Activated naive CD4-positive, alpha-beta T cell treated with Interleukin-2 at 50 U/mL for 16 hours (primary cell): Measurements from ENCODE around the gene MCTS1.
"Not testable (repeated sequence)": the region's sequence is repeated elsewhere in the genome, so short reads cannot be mapped to it uniquely, and the experiment has no call there.

Experiments
- DNase-seq: peaks from one replicate; pipeline ENCODE4 v3.0.0-alpha.2; 2020

The MCTS1 gene

GRCh38 chrX:120629667-120630537, 26.0 kb downstream of the MCTS1 start, which contains the start of gene C1GALT1C1:
TSS of gene C1GALT1C1 (minus strand) at chrX:120630054. CDS start at chrX:120627166, 2,888 bp downstream.
- DNase-seq, result peak; percentile 90

GRCh38 chrX:120638619-120639018, 34.7 kb downstream of the MCTS1 start:
- DNase-seq, result no peak

GRCh38 chrX:120642871-120643270, 39.0 kb downstream of the MCTS1 start:
- DNase-seq, result no peak

GRCh38 chrX:120647127-120647526, 43.2 kb downstream of the MCTS1 start:
- DNase-seq, result no peak

- not testable (repeated sequence) for DNase-seq
These were observed 48.4 kb downstream of the MCTS1 start for GRCh38 chrX:120652256-120652655.

- no peak for DNase-seq
These were observed 49.1 kb downstream of the MCTS1 start for GRCh38 chrX:120653000-120653399.

GRCh38 chrX:120660637-120661036, 56.7 kb downstream of the MCTS1 start:
- no peak for DNase-seq
